Fibroblast of skin of right biceps (primary cell): ENCODE results near the gene ST3GAL6.

Experiments used
- DNase-seq: peaks from one replicate; pipeline ENCODE4 v3.0.0-alpha.2; 2013

The ST3GAL6 gene

DNA sequence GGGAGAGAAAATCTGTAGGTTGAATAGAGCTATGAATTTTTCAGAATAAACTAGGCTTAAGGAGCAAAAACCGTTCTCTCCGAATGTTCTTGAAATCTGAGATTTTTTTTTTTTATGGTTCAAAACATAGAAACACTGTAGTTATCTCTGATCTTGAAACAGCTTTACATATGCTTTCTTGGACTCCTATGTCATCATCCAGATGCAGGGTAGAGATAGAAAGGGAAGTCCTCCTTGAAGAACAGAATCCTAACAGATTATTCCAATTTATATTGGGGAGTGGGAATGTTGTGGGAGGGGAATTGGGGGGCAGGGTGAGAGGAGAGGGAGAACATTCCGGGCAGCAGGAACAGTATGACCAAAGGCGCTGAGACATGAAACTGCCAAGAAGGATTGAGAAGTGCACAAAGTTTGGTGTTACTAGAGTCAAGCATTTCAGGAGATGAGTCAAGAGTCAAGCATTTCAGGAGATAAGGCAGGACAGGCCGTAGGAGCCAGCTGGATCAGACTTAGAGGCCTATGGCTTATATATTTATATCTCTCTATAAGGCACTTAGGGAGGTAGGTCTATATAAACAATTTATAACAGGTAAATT, 21.9 kb upstream of the ST3GAL6 start:
- peak; percentile 59 for DNase-seq

DNA sequence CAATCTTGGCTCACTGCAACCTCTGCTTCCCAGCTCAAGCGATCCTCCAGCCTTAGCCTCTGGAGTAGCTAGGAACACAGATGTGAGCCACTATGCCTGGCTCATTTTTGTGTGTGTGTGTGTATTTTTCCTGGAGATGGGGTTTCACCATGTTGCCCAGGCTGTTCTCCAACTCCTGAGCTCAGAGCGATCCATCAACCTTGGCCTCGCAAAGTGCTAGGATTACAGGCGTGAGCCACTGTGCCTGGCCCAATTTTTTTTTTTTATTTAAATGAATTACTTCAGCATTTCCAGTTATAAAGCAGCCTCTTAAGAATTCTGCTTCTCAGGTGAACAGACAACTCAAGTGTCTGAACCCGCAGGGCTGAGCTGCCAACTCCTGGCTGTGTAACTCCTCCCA, 20.1 kb upstream of the ST3GAL6 start:
- DNase-seq: no peak

DNA sequence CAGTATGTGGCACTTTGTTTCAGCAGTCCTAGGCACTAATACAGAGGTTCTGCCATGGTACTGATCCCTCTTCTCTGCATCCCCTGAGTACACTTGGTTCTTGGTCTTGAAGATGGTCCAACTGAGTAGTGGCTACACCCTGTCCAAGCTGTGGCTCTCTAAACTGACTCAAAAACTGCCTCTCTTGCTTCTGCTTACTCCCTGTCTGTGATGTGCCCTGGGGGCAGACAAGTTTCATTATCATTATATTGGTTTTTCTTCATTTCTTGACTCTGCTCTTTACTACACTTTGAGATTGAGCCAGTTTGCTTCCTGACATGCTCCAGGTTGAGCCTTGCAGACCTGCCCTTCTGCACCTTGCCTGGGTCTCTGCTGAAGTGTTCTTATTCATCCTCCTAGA, 18.9 kb upstream of the ST3GAL6 start:
- DNase-seq: no peak

DNA sequence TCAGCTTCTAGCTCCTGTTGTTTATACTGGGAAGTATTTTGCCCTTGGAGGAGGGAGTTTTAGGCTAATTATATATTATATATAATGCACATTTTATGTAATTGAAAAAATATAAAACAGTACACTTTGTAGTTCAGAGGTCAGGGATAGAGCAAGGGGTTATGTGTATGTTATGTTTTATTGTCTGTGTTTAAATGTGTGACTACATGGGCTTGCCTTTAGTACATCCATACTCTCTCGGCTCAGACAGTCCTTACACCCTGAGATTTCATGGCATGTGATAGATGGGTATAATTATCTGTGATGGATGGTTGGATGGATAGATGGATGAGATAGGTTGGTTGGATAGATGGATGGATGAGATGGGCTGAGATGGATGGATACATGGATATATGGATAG, 17.4 kb upstream of the ST3GAL6 start:
- no peak for DNase-seq

DNA sequence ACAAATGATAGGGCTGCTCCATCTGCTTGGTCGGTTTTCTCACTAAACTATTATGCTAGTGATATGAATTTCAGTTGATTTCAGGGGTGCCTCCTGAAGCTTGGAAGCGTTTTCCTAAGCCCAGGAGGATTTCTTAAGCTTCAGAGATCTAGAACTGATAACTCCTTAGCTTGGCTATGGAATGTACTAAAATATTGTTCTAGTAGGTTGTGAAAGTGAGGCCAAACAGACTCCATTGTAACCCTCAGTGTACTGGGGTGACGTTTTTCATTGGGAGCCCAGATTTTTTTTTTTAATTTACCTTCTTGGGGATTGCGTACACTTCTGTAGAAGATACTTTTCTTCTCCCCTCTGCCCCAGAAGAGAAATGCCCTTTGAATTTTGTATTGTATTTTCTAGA, 17.0 kb upstream of the ST3GAL6 start:
- DNase-seq: no peak

DNA sequence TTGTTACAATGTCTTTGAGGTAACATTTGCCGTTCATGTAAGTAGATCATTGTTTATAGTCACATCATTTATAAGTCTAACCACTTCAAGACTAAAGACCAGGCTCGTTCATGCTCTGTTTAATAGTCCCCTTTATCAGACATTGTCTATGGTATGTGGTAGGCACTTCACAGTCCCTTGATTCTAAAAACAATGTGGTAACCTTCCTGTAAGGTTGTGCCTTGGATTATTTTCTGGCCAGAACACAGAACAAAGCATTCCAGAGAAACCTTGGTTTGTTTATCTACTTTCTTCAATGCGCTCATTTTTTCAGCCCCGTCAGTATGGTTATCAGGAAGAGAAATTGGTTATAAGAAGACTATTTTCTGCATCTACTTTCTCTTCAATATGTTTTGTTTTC, 16.3 kb upstream of the ST3GAL6 start:
- no peak for DNase-seq

DNA sequence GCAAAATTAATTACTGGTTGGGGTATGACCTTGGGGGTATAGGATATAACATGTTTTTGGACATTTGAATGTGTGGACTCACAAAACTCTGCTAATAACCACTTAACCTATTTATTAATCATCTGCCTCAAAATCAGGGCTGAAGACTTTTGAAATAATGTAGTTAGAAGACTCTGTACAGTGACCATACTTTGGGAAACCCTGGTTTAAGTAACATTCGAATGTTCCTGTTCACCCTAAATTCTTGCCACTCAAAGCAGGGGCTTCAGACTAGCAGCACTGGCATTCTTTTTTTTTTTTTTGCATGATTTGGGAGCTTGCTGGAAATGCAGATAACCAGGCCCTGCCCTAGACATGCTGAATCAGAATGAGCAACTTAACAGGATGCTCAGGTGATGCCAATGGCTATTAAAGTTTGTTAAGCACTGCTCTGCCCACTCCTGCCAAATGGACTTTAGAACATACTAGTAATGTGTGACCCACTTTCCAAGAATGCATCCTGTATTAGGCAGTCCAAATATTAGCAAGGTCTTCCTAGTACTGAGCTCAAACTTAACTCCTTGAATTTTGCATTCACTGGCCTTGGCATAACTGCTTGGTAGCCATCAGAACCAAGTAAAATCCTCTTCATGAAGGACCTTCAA, 12.7 kb upstream of the ST3GAL6 start:
- DNase-seq: no peak

DNA sequence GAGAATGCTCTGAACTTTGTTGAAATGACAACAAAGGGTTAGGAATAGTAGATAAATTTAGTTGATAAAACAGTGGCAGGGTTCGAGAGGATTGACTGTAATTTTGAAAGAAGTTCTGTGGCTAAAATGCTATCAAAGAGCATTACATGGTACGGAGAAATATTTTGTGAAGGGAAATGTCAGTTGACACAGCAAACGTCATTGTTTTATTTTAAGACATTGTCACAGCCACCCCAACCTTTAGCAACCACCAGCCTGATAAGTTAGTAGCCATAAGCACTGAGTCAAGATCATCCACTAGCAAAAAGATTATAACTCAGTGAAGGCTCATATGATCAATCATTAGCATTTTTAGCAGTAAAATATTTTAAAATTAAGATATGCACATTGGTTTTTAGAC, 8.7 kb upstream of the ST3GAL6 start:
- DNase-seq: no peak

DNA sequence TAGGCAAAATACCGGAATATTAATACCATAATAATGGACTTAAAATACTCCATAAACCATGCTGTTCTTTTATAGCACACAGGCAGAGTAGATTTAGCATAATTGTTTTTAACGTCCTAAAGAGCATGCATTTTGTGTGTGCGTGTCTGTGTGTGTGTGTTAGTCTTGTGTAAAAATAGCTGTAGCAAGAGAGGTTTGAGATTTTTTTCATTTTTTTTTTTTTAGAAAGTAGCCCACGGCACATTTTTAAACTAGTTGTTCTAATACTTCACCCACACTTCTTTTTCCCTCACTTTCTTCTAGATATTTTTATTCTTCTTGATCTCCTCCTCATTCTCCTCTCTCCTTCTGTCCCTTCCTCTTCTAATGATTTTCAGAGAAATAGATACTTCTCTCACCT, 7.5 kb upstream of the ST3GAL6 start:
- DNase-seq: no peak

DNA sequence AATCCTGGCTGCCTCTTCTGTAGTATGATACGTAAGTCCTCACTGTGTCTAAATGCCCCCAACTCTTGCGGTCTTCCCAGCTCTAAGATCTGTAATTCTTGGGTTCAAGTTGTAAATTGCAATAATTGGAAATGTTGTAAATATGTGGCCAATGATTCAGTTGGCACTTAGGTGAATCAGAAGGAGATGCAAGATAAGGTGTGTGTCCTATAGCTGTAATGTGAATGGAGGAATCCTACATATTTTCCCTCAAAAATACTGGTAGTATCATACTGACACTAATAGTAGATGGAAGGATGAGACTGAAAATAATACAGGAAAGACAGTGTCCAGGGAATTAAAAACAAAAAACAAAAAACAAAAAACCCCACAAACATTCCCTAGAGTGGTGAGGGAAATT, 3.5 kb upstream of the ST3GAL6 start:
- no peak for DNase-seq

DNA sequence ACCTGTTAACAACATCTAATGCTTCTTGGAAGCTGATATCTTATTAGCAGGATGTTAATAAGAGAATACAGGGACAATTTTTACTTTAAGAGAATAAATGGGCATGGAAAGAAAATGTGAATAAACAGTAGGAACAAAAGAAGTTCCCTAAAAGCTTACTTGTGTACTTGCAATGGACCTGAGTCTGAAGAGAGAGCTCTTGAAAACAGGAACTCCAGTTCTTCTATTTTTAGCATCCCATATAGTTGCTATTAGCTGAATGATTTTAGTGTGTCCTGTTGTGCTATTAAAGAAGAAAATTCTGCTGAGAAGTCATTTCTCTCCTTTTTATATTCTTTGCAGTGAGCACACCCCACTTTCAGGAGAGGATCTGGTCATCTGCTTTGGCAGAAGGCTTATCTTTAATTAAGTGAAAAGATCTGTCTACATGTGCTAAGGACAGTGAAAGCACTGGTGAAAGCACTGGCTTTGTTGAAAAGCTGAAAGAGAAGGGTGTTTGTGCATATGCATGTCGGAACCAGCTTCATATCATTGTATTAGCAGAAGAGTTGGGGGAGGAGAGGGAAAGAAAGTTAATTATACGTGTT, 1.4 kb upstream of the ST3GAL6 start:
- no peak for DNase-seq

DNA sequence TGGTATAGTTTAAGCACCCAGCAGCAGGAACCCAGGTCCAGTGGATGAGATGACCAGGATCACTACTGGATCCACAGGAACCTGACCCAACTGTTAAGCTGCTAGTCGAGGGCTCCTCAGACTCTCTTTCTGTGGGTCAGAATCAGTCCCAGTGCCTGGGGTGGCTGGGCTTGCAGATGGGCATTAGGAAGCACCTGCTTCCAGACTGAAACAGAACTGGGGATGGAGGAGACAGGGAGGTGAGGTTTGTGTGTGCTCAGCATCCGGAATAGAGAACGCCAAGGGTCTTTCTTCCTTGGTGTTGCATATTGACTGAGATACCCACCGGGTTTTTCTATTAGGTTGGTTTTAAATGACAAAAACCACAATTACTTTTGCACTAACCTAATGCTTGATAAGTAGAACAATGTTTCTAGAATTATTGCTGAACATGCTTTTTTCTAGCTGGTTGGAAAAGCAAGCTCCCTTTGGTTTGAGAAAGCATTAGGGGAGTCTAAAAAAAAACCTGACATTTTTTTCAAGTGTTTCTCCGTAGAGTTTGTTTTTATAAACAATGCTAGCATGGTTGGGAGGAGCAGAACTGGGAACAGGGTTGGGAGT, 779 bp downstream of the ST3GAL6 start:
- DNase-seq: no peak

DNA sequence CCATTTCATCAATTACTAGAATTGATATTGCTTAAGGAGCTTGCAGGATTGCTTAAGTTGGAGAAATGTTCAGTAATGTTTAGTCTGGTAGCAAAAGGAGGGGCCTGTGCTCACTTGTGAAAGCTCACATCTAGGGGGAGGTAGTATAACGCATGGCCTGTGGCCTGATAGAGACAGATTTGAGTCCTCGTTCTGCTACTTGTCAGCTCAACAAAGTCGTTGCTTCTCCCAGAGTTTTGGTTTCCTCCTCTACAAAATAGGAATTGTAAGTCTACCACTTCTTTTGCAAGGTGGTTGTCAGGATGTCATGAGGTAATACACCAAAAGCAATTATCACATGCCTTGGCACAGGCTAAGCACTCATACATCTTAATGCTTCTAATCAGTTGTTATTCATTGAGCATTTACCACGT, 1.3 kb downstream of the ST3GAL6 start:
- DNase-seq: no peak

DNA sequence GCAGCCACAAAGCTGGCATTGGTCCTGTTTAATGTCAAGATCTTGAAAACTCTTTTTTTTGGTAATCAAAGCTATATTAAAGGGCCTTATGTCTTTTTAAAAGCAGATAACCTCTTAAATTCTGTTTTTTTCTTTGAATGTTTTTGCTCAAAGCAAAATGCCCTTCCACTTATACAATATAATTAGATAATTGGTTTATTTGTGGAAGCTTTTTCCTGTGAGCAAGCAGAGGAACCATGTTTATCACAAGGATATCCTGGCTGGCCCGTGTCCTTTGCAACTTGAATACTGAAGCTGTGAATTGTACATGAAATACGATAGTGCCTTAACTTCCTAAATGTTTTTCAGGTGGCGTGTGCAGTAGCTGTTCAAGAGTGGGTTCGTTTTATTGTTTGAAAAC, 2.6 kb downstream of the ST3GAL6 start:
- no peak for DNase-seq

DNA sequence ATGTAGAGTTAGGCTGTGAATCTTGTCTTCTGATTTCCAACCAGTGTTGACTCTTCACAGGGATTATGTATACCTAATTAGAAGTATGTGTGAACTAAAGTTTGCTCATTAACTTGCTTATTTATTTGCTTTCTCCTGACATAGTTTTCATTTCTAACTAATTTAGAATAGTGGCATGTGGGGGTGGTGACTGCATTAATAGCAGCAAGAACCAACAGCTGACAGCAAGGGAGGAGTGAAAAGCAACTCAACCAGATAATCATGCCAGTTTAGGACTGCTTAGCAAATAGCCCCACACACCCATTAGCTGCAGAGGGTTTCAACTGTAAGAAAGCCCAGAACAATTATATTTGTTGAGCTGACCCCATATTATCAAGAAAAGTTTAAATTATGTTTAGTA, 3.8 kb downstream of the ST3GAL6 start:
- DNase-seq: no peak

DNA sequence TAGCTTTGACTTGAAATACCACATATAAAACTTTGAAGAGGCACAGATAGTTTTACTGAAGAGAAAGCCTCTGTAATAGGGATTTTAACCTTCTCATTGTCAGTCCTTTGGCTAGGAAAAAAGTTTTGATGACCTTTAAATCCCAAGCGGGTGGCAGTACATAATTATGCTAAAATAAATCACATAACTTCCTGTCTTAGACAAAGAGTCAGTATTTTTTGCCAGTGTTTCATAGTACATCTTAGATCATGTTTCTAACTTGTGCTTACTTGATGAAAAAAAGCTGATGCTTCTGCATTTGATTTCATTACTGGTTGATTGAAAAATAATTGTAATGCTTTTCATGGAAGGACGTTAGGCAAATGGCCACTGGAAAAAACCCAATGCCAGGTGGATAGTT, 5.8 kb downstream of the ST3GAL6 start:
- DNase-seq: no peak

DNA sequence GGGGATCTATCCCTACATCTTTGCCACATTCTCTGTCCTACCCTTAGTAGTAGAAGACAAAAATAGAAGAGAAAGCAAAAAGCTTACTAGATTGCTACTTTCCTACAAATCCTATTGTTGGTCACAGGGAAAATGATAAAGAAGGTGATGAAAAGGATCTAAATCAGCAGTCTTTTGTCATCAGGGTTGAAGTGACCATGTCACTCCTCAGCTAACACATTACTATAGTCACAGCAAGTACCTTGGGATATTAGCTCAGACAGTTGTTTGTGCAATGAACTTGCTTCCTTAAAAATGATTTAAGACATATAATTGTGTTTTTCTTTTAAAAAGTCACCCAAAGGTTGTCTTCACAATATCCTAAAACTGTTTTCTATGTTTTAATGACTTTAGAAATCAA, 6.3 kb downstream of the ST3GAL6 start:
- no peak for DNase-seq

DNA sequence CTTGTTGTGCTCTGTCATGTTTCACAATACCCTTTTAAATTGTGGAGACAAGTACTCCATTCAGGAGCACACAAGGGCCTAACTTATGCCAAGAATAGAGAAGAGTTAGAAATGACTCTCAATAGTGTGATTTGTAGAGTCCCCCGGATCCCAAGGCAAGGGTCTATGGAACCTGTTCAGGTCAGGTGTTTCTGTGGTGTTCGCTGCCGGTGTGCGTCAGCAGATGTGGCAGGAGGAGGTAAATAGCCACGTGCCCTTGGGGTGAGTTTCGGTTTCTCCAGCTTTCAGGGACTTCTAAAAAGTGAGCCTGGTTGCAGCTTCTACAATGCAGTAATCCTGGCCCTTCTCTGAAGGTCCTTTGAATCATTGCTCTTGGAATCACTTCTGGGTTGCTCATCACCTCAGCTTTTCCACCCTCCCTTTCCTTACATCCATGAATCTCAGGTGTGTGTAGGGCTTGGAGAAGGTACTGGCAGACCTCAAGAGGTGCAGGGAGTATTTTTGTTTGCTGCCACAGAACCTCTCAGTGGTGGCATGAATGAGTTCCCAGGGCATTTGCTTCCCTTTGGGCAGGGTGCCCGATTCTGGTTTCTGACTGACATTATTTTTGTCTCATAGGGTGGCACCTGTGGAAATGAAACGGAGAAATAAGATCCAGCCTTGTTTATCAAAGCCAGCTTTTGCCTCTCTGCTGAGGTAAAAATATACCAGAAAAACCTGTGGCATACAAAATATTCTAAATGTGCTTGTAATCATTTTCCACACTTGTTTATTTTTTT, 7.3 kb downstream of the ST3GAL6 start:
- no peak for DNase-seq

DNA sequence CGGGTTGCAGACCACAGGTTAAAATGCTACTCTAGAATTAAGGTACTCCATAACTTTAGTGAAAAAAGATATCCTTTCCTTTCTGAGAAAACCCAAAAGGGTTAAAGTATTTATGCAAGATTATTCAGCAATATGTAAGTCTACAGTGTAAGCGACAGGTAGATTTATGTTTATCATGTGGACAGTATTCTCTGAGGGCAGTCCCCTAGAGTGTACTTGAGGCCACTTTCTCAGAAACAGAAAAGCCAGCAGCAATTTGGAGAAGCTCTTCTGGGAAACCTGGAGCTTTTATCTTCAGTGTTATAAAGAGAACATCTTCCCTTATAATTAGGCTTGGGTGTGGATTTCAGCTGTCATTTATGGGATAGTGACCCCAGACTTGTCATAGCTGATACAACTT, 8.9 kb downstream of the ST3GAL6 start:
- DNase-seq: no peak

DNA sequence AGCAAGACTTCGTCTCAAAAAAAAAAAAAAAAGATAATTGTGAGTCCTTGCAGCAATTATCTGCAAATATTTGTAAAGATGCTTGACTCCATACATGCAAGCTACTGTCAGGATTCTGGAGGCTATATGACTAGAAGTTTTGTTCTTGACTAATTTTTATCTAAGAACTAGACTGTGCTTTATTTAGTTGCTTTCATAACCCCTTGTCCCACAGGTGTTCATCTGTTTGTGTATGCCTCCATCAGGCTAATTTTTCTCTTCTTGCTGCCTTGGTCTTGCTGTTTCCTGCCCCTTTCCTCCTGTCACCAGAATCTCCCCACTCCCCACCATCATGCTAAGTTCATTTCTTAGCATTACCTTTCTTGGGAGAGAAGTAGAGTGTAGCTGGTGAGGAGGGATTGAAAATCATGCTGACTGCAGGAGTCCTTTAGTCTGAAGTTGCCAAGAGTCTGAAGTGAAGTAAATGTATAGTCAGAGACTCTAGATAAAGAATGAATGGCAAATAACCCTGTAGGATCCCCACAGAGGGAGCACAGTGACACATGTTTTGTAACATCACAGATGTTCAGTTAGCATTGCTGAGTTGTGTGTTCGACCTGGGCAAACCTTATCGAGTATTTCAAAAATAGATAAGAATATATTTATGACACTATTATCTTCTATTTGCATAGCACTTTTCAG, 12.5 kb downstream of the ST3GAL6 start:
- DNase-seq: no peak

DNA sequence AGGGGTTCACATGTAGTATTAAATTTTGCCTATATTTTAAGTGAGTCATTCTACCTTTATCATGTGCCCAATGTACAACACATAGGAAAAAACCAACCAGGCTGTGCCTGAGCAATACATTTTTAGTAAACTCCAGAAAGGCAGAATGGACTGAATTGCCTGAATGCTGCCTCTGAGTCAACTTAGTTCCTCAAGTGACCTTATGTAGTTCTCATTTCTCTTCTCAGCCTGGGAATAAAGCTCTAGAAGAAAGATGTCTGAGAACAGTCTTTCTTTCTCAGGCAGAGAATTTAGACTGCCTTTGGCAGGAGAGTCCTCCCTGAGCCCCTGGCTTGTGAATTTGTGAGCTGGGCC, 13.0 kb downstream of the ST3GAL6 start:
- no peak for DNase-seq

DNA sequence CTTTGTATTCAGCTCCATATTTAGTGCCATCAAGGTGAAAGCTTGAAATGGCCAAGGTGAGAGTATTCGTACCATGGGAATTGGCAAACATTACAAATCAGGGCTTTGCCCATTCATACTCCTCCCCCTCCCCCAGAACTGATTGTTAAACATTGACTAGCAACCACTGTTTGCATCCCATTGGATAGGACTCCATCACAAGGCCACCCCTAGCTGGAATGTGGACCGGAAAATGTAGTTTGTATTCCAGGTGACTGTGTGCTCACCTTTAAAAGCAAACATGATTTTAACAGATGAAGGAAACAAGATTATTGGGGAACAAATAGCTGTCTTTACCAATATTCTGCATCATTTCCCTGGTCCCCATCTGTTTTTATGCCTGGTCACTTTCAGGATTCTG, 14.1 kb downstream of the ST3GAL6 start:
- DNase-seq: no peak

DNA sequence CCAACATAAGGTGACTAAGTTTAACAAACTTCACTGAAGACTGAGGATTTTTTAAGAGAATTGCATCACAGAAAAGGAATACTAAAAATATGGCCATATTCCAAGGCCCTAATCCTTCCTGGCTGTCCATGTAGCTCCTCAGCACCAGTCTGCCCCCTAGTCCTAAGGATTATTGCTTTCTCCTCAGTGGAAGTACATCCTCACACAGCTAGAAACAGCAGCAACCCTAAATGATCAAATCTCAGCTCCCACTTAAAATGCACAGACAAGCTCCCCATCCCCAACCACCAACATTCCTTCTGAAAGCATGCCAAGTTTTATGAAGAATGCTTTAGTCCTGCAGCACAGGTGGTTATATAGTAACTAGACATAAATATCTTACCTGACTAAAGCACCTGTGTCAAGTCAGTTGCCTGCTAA, 14.7 kb downstream of the ST3GAL6 start:
- DNase-seq: peak; percentile 81
